SK-N-SH treated with all-trans-retinoic acid at 6 μM for 48 hours (cell line): Measurements from ENCODE around the gene C13orf42.
"Not testable (repeated sequence)": the region's sequence is repeated elsewhere in the genome, so short reads cannot be mapped to it uniquely, and the experiment has no call there.

Experiments used
- ATAC-seq: fragments of 200-7000 bp; cut with Tn5 transposase; 3 replicates; pipeline ENCODE4 v1.9.1; 2020; ENCODE audit warnings: mild to moderate bottlenecking, moderate library complexity
- ARNTL ChIP-seq: fragments of 450-650 bp; formaldehyde crosslinking; IDR thresholded peaks from 2 replicates; pipeline ENCODE4 v1.5.0; 2020; ENCODE audit warnings: low read depth, mild to moderate bottlenecking, moderate library complexity, borderline replicate concordance
- BACH2 ChIP-seq: fragments of 250-450 bp; sonication (Bioruptor Pico); IDR thresholded peaks from 2 replicates; pipeline ENCODE4 v1.9.0; 2021; ENCODE audit warnings: mild to moderate bottlenecking, borderline replicate concordance
- CSDC2 ChIP-seq: fragments of 250-450 bp; sonication (Bioruptor Pico); IDR thresholded peaks from 2 replicates; pipeline ENCODE4 v1.5.0; 2020; ENCODE audit warnings: mild to moderate bottlenecking, moderate library complexity
- ESRRG ChIP-seq: fragments of 250-450 bp; sonication (Bioruptor Pico); IDR thresholded peaks from 2 replicates; pipeline ENCODE4 v1.6.1; 2021; ENCODE audit warnings: mild to moderate bottlenecking
- GLIS3 ChIP-seq: fragments of 250-450 bp; sonication (Bioruptor Pico); IDR thresholded peaks from 2 replicates; pipeline ENCODE4 v1.5.0; 2020; ENCODE audit warnings: mild to moderate bottlenecking, moderate library complexity
- ISL1 ChIP-seq: fragments of 250-450 bp; sonication (Bioruptor Pico); IDR thresholded peaks from 2 replicates; pipeline ENCODE4 v2.1.2; 2022; ENCODE audit warnings: mild to moderate bottlenecking, moderate library complexity
- OSR1 ChIP-seq: fragments of 250-450 bp; sonication (Bioruptor Pico); IDR thresholded peaks from 2 replicates; pipeline ENCODE4 v1.8.0; 2022; ENCODE audit warnings: moderate library complexity, mild to moderate bottlenecking, inconsistent platforms
- PPARA ChIP-seq: fragments of 250-450 bp; sonication (Bioruptor Pico); IDR thresholded peaks from 2 replicates; pipeline ENCODE4 v1.5.0; 2020; ENCODE audit warnings: mild to moderate bottlenecking, borderline replicate concordance
- RARB ChIP-seq: fragments of 250-450 bp; sonication (Bioruptor Pico); IDR thresholded peaks from 2 replicates; pipeline ENCODE4 v1.8.0; 2021; ENCODE audit warnings: mild to moderate bottlenecking, moderate library complexity
- SNAI2 ChIP-seq: fragments of 250-450 bp; sonication (Bioruptor Pico); IDR thresholded peaks from 2 replicates; pipeline ENCODE4 v1.5.0; 2020; ENCODE audit warnings: mild to moderate bottlenecking, moderate library complexity
- TCF4 ChIP-seq: fragments of 250-450 bp; sonication (Bioruptor Pico); IDR thresholded peaks from 2 replicates; pipeline ENCODE4 v1.8.0; 2021; ENCODE audit warnings: mild to moderate bottlenecking, moderate library complexity, borderline replicate concordance
- TOX ChIP-seq: fragments of 250-450 bp; sonication (Bioruptor Pico); IDR thresholded peaks from 2 replicates; pipeline ENCODE4 v1.8.0; 2021; ENCODE audit warnings: mild to moderate bottlenecking, moderate library complexity, borderline replicate concordance
- ZC3H10 ChIP-seq: fragments of 250-450 bp; sonication (Bioruptor Pico); IDR thresholded peaks from 2 replicates; pipeline ENCODE4 v1.5.1; 2021; ENCODE audit warnings: mild to moderate bottlenecking, moderate library complexity
- ZFP3 ChIP-seq: fragments of 250-450 bp; sonication (Bioruptor Pico); IDR thresholded peaks from 2 replicates; pipeline ENCODE4 v1.5.0; 2020; ENCODE audit warnings: mild to moderate bottlenecking, moderate library complexity
- ZFP30 ChIP-seq: fragments of 450-650 bp; formaldehyde crosslinking; IDR thresholded peaks from 2 replicates; pipeline ENCODE4 v1.5.0; 2022; ENCODE audit warnings: mild to moderate bottlenecking, moderate library complexity
- ZNF565 ChIP-seq: fragments of 450-650 bp; formaldehyde crosslinking; conservative IDR thresholded peaks from 2 replicates; pipeline ENCODE4 v1.5.0; 2020; ENCODE audit warnings: low read depth, mild to moderate bottlenecking, moderate library complexity
- ZNF70 ChIP-seq: fragments of 450-650 bp; formaldehyde crosslinking; IDR thresholded peaks from 2 replicates; pipeline ENCODE4 v1.5.0; 2020; ENCODE audit warnings: mild to moderate bottlenecking, moderate library complexity
- ZNF8 ChIP-seq: fragments of 450-650 bp; formaldehyde crosslinking; IDR thresholded peaks from 2 replicates; pipeline ENCODE4 v1.5.0; 2020; ENCODE audit warnings: mild to moderate bottlenecking, moderate library complexity
- TF ChIP-seq, protein P1 (sequence below): fragments of 250-450 bp; sonication (Bioruptor Pico); IDR thresholded peaks from 2 replicates; pipeline ENCODE4 v1.8.0; 2021; ENCODE audit warnings: low read depth, mild to moderate bottlenecking, moderate library complexity, borderline replicate concordance
- TF ChIP-seq, protein P2 (sequence below): fragments of 250-450 bp; sonication (Bioruptor Pico); IDR thresholded peaks from 2 replicates; pipeline ENCODE4 v1.5.1; 2020; ENCODE audit warnings: low read depth, mild to moderate bottlenecking, moderate library complexity
- TF ChIP-seq, protein P3 (sequence below): fragments of 250-450 bp; sonication (Bioruptor Pico); IDR thresholded peaks from 2 replicates; pipeline ENCODE4 v1.8.0; 2020; ENCODE audit warnings: mild to moderate bottlenecking, moderate library complexity, borderline replicate concordance
- TF ChIP-seq, protein P4 (sequence below): fragments of 250-450 bp; sonication (Bioruptor Pico); IDR thresholded peaks from 2 replicates; pipeline ENCODE4 v1.5.1; 2021; ENCODE audit warnings: mild to moderate bottlenecking, moderate library complexity

Gene C13orf42

DNA sequence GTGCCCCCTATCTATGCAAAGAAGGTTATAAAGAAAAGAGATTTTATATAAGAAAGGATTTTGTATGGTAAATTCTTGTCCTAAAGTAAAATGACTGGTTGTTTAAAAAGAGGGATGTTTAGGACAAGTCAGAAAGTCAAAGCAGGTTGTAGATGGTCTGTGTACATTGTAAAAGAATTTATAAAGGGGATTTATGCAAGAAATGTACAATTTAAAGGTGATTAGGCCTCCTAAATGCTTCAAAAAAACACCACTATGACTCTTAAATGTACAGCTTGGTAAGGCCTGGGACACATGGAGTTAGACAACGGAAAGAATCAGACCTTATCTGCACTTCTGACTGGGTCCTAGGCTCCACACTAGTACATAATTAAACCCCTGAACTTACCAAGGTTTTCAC is 19.3 kb upstream of the C13orf42 start (continued):
- no peak for TF ChIP-seq ISL1 (CRISPR knock-in tag)

DNA sequence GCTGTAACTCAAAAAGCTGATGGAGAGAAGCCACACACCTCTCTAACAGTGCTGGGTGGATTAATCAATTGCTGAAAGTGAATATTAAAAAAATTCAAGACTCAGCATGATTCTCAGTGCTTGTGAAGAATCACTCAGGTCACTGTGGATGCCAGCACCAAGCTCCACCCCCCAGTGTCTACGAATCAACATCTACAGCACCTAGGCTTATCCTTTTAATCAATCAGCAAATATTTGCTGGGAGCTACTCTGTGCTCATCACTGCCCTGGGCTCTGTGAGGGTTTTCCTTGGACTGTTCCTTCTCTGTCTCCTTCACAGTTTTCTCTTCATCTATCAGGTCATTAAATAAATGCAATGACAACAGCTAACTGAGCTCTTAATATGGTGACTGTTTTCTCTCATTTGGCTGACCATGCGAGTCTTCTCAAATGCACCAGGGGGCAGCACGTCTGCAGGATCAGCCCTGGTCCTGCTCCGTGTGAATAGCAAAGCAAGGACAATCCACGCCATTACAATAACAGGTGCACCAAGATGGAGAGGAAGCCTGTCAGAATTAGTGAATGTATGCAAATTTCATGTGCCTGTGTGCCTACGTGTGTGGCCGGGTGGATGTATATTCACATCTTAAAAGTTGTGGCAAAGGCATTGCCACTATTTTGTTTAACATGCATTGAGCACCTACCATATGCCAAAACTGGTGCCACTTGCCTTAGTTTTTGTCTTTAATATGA is 14.6 kb upstream of the C13orf42 start:
- ATAC-seq = peak; percentile 98

DNA sequence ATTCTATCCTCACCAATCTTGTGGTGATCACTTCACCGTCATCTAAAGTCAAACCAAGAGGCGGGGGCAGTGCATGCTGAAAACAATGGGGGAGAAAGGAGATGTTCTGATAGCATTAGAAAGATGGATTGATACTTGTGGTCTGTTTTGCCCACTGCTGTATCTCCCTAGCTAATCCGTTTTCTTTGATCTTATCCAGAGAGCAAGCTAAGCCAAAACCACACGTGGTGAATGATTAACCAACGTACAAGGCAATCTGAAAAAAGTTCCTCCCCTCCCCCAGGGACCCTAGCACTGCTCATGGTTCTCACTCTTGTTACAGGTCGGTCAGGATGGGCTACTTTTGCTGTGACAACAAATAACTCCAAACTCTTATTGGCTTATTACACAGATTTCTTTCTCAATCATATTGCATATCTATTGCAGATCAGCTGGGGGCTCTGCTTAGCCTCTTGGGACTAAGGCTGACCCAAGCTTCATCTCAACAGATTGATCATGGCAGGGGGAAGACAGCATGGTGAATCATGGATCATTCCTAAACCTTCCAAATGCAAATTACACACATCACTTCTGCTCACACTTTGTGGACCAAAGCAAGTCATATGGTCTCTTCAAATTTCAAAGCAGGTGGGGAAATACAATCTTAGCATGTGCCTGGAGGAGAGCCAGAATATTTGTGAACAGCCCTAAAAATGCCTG is 11.9 kb upstream of the C13orf42 start:
- no peak; the same call in 1 of the 2 replicates for TF ChIP-seq TCF4
- TF ChIP-seq, protein P1, sequence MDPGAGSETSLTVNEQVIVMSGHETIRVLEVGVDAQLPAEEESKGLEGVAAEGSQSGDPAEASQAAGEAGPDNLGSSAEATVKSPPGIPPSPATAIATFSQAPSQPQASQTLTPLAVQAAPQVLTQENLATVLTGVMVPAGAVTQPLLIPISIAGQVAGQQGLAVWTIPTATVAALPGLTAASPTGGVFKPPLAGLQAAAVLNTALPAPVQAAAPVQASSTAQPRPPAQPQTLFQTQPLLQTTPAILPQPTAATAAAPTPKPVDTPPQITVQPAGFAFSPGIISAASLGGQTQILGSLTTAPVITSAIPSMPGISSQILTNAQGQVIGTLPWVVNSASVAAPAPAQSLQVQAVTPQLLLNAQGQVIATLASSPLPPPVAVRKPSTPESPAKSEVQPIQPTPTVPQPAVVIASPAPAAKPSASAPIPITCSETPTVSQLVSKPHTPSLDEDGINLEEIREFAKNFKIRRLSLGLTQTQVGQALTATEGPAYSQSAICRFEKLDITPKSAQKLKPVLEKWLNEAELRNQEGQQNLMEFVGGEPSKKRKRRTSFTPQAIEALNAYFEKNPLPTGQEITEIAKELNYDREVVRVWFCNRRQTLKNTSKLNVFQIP (CRISPR knock-in tag) = no peak
- no peak for TF ChIP-seq ZC3H10 (CRISPR knock-in tag)
- TF ChIP-seq TOX (CRISPR knock-in tag) = no peak
- TF ChIP-seq ZFP30 = no peak
- no peak for TF ChIP-seq ZNF565 (CRISPR knock-in tag)
- no peak for TF ChIP-seq CSDC2 (CRISPR knock-in tag)
- no peak for TF ChIP-seq ARNTL
- no peak for TF ChIP-seq RARB (CRISPR knock-in tag)
- TF ChIP-seq SNAI2 = no peak
- TF ChIP-seq, protein P2, sequence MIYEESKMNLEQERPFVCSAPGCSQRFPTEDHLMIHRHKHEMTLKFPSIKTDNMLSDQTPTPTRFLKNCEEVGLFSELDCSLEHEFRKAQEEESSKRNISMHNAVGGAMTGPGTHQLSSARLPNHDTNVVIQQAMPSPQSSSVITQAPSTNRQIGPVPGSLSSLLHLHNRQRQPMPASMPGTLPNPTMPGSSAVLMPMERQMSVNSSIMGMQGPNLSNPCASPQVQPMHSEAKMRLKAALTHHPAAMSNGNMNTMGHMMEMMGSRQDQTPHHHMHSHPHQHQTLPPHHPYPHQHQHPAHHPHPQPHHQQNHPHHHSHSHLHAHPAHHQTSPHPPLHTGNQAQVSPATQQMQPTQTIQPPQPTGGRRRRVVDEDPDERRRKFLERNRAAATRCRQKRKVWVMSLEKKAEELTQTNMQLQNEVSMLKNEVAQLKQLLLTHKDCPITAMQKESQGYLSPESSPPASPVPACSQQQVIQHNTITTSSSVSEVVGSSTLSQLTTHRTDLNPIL (CRISPR knock-in tag) = no peak
- TF ChIP-seq, protein P3, sequence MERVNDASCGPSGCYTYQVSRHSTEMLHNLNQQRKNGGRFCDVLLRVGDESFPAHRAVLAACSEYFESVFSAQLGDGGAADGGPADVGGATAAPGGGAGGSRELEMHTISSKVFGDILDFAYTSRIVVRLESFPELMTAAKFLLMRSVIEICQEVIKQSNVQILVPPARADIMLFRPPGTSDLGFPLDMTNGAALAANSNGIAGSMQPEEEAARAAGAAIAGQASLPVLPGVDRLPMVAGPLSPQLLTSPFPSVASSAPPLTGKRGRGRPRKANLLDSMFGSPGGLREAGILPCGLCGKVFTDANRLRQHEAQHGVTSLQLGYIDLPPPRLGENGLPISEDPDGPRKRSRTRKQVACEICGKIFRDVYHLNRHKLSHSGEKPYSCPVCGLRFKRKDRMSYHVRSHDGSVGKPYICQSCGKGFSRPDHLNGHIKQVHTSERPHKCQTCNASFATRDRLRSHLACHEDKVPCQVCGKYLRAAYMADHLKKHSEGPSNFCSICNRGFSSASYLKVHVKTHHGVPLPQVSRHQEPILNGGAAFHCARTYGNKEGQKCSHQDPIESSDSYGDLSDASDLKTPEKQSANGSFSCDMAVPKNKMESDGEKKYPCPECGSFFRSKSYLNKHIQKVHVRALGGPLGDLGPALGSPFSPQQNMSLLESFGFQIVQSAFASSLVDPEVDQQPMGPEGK (CRISPR knock-in tag) = no peak
- no peak for TF ChIP-seq ISL1 (CRISPR knock-in tag)
- TF ChIP-seq ZNF70 (CRISPR knock-in tag) = no peak
- TF ChIP-seq, protein P4, sequence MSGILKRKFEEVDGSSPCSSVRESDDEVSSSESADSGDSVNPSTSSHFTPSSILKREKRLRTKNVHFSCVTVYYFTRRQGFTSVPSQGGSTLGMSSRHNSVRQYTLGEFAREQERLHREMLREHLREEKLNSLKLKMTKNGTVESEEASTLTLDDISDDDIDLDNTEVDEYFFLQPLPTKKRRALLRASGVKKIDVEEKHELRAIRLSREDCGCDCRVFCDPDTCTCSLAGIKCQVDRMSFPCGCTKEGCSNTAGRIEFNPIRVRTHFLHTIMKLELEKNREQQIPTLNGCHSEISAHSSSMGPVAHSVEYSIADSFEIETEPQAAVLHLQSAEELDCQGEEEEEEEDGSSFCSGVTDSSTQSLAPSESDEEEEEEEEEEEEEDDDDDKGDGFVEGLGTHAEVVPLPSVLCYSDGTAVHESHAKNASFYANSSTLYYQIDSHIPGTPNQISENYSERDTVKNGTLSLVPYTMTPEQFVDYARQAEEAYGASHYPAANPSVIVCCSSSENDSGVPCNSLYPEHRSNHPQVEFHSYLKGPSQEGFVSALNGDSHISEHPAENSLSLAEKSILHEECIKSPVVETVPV (CRISPR knock-in tag) = no peak
- TF ChIP-seq ZNF8 = no peak
- no peak for TF ChIP-seq PPARA (CRISPR knock-in tag)
- no peak for TF ChIP-seq BACH2 (CRISPR knock-in tag)
- ATAC-seq = no peak

More for the DNA sequence above, 14.6 kb upstream of the C13orf42 start:
- TF ChIP-seq CSDC2 (CRISPR knock-in tag) (no peak), GLIS3 (CRISPR knock-in tag) (no peak), ESRRG (CRISPR knock-in tag) (no peak), OSR1 (CRISPR knock-in tag) (no peak), ZNF8 (no peak), TCF4 (no peak), ISL1 (CRISPR knock-in tag) (no peak), TOX (CRISPR knock-in tag) (no peak), ZFP3 (CRISPR knock-in tag) (no peak), ZNF70 (CRISPR knock-in tag) (no peak), ZFP30 (no peak), ZNF565 (CRISPR knock-in tag) (no peak)
- TF ChIP-seq, protein P2 (CRISPR knock-in tag) = no peak
- TF ChIP-seq, protein P4 (CRISPR knock-in tag) = no peak

DNA sequence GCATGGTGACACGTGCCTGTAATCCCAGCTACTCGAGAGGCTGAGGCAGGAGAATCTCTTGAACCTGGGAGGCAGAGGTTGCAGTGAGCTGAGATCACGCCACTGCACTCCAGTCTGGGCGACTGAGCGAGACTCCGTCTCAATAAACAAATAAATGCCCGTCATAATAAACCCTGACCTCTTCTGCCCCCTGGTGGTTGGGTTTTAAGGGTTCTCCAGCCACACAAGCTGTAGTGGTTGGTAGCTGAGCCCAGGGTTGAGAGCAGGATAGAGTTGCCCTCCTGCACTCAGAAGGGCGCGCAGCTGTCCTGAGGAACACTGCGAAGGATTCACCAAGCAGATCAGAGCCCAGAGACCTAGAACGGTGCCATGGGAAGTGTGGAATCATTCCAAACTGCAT is 9.8 kb upstream of the C13orf42 start:
- not testable (repeated sequence) for ATAC-seq
